Uterus (tissue), 2 donors: ENCODE results near the gene ZC3H12D.

ENCODE experiments used
- CTCF ChIP-seq, 4 experiments: fragments of 200-600 bp in 2 of 4; fragments of 450-650 bp in 2 of 4; sonication (generic) in 2 of 4; IDR thresholded peaks; one replicate each; pipeline ENCODE4 v1.5.1; 2016 to 2019; ENCODE audit warnings: antibody characterized with exemption in 4 of 4, mild to moderate bottlenecking in 2 of 4, moderate library complexity in 1 of 4
- POLR2A ChIP-seq, 2 donors: fragments of 450-650 bp; IDR thresholded peaks; one replicate each; pipeline ENCODE4 v1.6.1; 2016; ENCODE audit warnings: antibody characterized with exemption in 2 of 2, mild to moderate bottlenecking in 1 of 2, moderate library complexity in 1 of 2

GRCh38 chr6:149400050-149400449 lies 84.8 kb downstream of the ZC3H12D start, which contains the start of gene SUMO4:
- TF ChIP-seq CTCF (IDR thresholded peaks at IDR 0.05) (no peak), POLR2A (IDR thresholded peaks at IDR 0.05) (no peak)
